Lung (tissue), 12 donors: ENCODE measurements around the gene SLC35E4. TPM values are rescaled to one million over a fixed set of nuclear protein-coding genes. Genes with fewer than 3 reads are reported as not detected.

Experiments
- ATAC-seq: fragments of 200-7000 bp; cut with Tn5 transposase; one replicate; pipeline ENCODE4 v1.9.1; 2020; ENCODE audit warnings: moderate number of reproducible peaks; ENCODE audit not compliant: insufficient read depth, low FRiP score
- DNase-seq, 3 donors: peaks; one replicate each; pipeline ENCODE4 v3.0.0-alpha.2; 2013 to 2017
- H3K27ac ChIP-seq, 2 donors: one replicate each; pipeline ENCODE4 v1.5.1; 2013; ENCODE audit warnings: mild to moderate bottlenecking in 2 of 2, moderate library complexity in 2 of 2, control low read depth in 1 of 2, inconsistent platforms in 1 of 2, low read depth in 1 of 2, low read length in 1 of 2
- H3K27me3 ChIP-seq, 3 donors: one replicate each; pipeline ENCODE4 v1.5.1; 2013; ENCODE audit warnings: low read length in 2 of 3; ENCODE audit not compliant: control insufficient read depth in 3 of 3, insufficient read depth in 3 of 3
- H3K36me3 ChIP-seq, 4 donors: one replicate each; pipeline ENCODE4 v1.5.1; 2013; ENCODE audit warnings: low read length in 4 of 4, mild to moderate bottlenecking in 1 of 4, moderate library complexity in 1 of 4; ENCODE audit not compliant: control insufficient read depth in 4 of 4, insufficient read depth in 4 of 4
- H3K4me1 ChIP-seq, 5 donors: one replicate each; pipeline ENCODE4 v1.5.1; 2013; ENCODE audit warnings: low read length in 5 of 5, mild to moderate bottlenecking in 2 of 5, moderate library complexity in 1 of 5; ENCODE audit not compliant: control insufficient read depth in 5 of 5, insufficient read depth in 5 of 5
- H3K4me3 ChIP-seq: one replicate; pipeline ENCODE4 v1.5.1; 2013; ENCODE audit warnings: mild to moderate bottlenecking, control low read depth, moderate library complexity
- H3K9ac ChIP-seq, 2 donors: one replicate each; pipeline ENCODE4 v1.5.1; 2013; ENCODE audit warnings: low read length in 2 of 2, control low read depth in 1 of 2; ENCODE audit not compliant: insufficient read depth in 1 of 2
- H3K9me3 ChIP-seq, 4 donors: one replicate each; pipeline ENCODE4 v1.5.1; 2013; ENCODE audit warnings: low read length in 3 of 4, mild to moderate bottlenecking in 1 of 4, moderate library complexity in 1 of 4; ENCODE audit not compliant: control insufficient read depth in 4 of 4, insufficient read depth in 3 of 4
- WGBS, 2 donors: extraction: QIAGEN DNeasy Blood & Tissue Kit; methylation state at CpG; one replicate each; pipeline ENCODE4 v1.1.7; 2013; 5-methylcytosine and 5-hydroxymethylcytosine counted together
- polyA plus RNA-seq, 2 donors: library from polyadenylated mRNA; stranded (reverse); fragments of 200-250 nt; gene quantifications; one replicate each; pipeline ENCODE4 v1.2.1, GENCODE V29; 2013
- total RNA-seq, 2 donors: library from RNA; depleted of rRNA in 1 of 2; stranded (reverse); fragments of >200 nt in 1 of 2; gene quantifications; one replicate each; pipeline ENCODE4 v1.2.1, GENCODE V29; 2014 to 2021
- TF ChIP-seq, protein P1 (sequence below): IDR thresholded peaks from 2 replicates; pipeline ENCODE4 v1.5.1; 2012; ENCODE audit warnings: mild to moderate bottlenecking; ENCODE audit errors: control extremely low read depth, extremely low read depth
- donor health status: control.
- donor health status: control.
- donor health status: Bipolar disorder and iron deficiency.
- donor health status: healthy.
- donor health status: DM: yes; HTN: yes; CAD: no.

SLC35E4 gene
- total and polyA plus RNA-seq, 4 donors = 1.6 to 4.8 (median 3.2) TPM

- TF ChIP-seq, protein P1, sequence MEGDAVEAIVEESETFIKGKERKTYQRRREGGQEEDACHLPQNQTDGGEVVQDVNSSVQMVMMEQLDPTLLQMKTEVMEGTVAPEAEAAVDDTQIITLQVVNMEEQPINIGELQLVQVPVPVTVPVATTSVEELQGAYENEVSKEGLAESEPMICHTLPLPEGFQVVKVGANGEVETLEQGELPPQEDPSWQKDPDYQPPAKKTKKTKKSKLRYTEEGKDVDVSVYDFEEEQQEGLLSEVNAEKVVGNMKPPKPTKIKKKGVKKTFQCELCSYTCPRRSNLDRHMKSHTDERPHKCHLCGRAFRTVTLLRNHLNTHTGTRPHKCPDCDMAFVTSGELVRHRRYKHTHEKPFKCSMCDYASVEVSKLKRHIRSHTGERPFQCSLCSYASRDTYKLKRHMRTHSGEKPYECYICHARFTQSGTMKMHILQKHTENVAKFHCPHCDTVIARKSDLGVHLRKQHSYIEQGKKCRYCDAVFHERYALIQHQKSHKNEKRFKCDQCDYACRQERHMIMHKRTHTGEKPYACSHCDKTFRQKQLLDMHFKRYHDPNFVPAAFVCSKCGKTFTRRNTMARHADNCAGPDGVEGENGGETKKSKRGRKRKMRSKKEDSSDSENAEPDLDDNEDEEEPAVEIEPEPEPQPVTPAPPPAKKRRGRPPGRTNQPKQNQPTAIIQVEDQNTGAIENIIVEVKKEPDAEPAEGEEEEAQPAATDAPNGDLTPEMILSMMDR = no peak
- H3K9me3 ChIP-seq = no peaks in the 10 kb centered on the region
- 89 to 91% methylated on average over 2 of the region's 2 CpGs for WGBS, 2 donors
- H3K27ac ChIP-seq = no peak overlapping the region
- H3K4me1 ChIP-seq = peaks cover 0 to 5% (median 0%) of the 10 kb centered on the region in 5 donors
- H3K9ac ChIP-seq = no peak overlapping the region
- no peak overlapping the region for H3K4me3 ChIP-seq
- H3K27me3 ChIP-seq = no peaks in the 10 kb centered on the region
- ATAC-seq (no peak), DNase-seq (no peak)
- peaks cover 0 to 8% (median 0%) of the 10 kb centered on the region in 4 donors for H3K36me3 ChIP-seq
Measured at GRCh38 chr22:30652852-30653251, 17.3 kb downstream of the SLC35E4 start.

- WGBS, 2 donors = 96 to 98% methylated on average over 14 of the region's 14 CpGs
- no peak overlapping the region for H3K4me3 ChIP-seq
- TF ChIP-seq, protein P1 = no peak
- no peak overlapping the region for H3K27ac ChIP-seq
- ATAC-seq (no peak), DNase-seq (no peak)
- H3K27me3 ChIP-seq = no peaks in the 10 kb centered on the region
- peaks cover 0 to 5% (median 0%) of the 10 kb centered on the region in 5 donors for H3K4me1 ChIP-seq
- no peak overlapping the region for H3K9ac ChIP-seq
- no peaks in the 10 kb centered on the region for H3K9me3 ChIP-seq
- H3K36me3 ChIP-seq = peaks cover 0 to 8% (median 0%) of the 10 kb centered on the region in 4 donors
Measured at GRCh38 chr22:30654361-30654760, 18.8 kb downstream of the SLC35E4 start.

DNA sequence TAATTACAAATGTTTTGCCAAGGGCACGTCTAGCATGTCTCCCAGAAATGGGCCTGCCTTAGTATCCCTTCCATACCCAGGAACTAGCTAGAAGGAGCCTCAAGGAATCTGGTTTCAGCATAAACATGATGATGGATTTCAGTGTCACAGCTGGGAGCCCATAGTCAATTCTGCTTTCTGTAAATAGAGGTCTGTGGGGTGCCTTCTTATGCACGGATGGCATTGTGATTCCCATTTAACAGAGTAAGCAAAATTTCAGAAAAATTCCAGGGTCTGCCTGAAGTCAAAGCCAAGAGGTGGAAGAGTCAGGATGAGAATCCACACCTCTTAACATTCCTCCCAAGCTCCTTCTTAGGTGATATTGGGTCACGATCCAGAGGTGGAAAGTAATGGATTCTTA, 20.0 kb downstream of the SLC35E4 start:
- no peak for DNase-seq

More for the DNA sequence above, 20.0 kb downstream of the SLC35E4 start:
- TF ChIP-seq, protein P1 = no peak
- Histone ChIP-seq H3K36me3 (peaks cover 0 to 8% (median 0%) of the 10 kb centered on the region in 4 donors), H3K4me1 (peaks cover 0 to 1% (median 0%) of the 10 kb centered on the region in 5 donors), H3K4me3 (no peak overlapping the region), H3K27me3 (no peaks in the 10 kb centered on the region), H3K9me3 (no peaks in the 10 kb centered on the region), H3K9ac (no peak overlapping the region), H3K27ac (no peak overlapping the region)
- WGBS, 2 donors = 82 to 88% methylated on average over 3 of the region's 3 CpGs
- no peak for ATAC-seq
